UCSD-AML1 (cell line): ENCODE data around the gene PDE11A.

Experiments used
- DNase-seq: peaks from one replicate; lab custom pipeline; 2025; ENCODE audit not compliant: unreplicated experiment; lab: John Stamatoyannopoulos, UW

The PDE11A gene

GRCh38 chr2:177771191-177771590, 301.4 kb downstream of the PDE11A start:
- DNase-seq, result no peak

- DNase-seq, result no peak
Measured at GRCh38 chr2:177767768-177768167, 304.8 kb downstream of the PDE11A start.

GRCh38 chr2:177765698-177766097, 306.9 kb downstream of the PDE11A start:
- DNase-seq, result no peak

GRCh38 chr2:177763531-177764265, 308.9 kb downstream of the PDE11A start:
- peak; percentile 53 for DNase-seq

- DNase-seq, result no peak
Measured at GRCh38 chr2:177759443-177759842, 313.1 kb downstream of the PDE11A start.

GRCh38 chr2:177758591-177759371, 313.8 kb downstream of the PDE11A start:
- DNase-seq, result peak; percentile 35

GRCh38 chr2:177756336-177756735, 316.2 kb downstream of the PDE11A start:
- DNase-seq, result no peak

GRCh38 chr2:177754492-177754873, 318.1 kb downstream of the PDE11A start:
- DNase-seq, result no peak

- DNase-seq, result no peak
Measured at GRCh38 chr2:177753682-177754491, 318.7 kb downstream of the PDE11A start.

- DNase-seq, result no peak
Measured at GRCh38 chr2:177748360-177748759, 324.2 kb downstream of the PDE11A start.

GRCh38 chr2:177747384-177747783, 325.2 kb downstream of the PDE11A start:
- no peak for DNase-seq

- DNase-seq, result no peak
Measured at GRCh38 chr2:177746358-177746757, 326.2 kb downstream of the PDE11A start.

- no peak for DNase-seq
Measured at GRCh38 chr2:177745531-177745930, 327.0 kb downstream of the PDE11A start.

- no peak for DNase-seq
Measured at GRCh38 chr2:177742851-177743250, 329.7 kb downstream of the PDE11A start.

- no peak for DNase-seq
Measured at GRCh38 chr2:177741866-177742265, 330.7 kb downstream of the PDE11A start.

GRCh38 chr2:177740700-177741099, 331.9 kb downstream of the PDE11A start:
- DNase-seq, result no peak

GRCh38 chr2:177738461-177739235, 333.9 kb downstream of the PDE11A start:
- DNase-seq, result no peak

- DNase-seq, result no peak
Measured at GRCh38 chr2:177735318-177735803, 337.2 kb downstream of the PDE11A start.

GRCh38 chr2:177733322-177733855, 339.2 kb downstream of the PDE11A start:
- DNase-seq, result no peak

- no peak for DNase-seq
Measured at GRCh38 chr2:177731384-177731783, 341.2 kb downstream of the PDE11A start.
